Peyer's patch (tissue), 4 donors: Measurements from ENCODE around the gene BAAT. TPM values are rescaled to one million over a fixed set of nuclear protein-coding genes. Genes with fewer than 3 reads are reported as not detected.

Experiments used
- DNase-seq, 3 donors: peaks; one replicate each; pipeline ENCODE4 v3.0.0-alpha.2; 2017 to 2019
- H3K27ac ChIP-seq, 4 donors: fragments of 200-600 bp; sonication (generic); one replicate each; pipeline ENCODE4 v1.5.1; 2016 to 2019
- H3K27me3 ChIP-seq, 2 donors: fragments of 200-600 bp; sonication (generic); one replicate each; pipeline ENCODE4 v1.5.1; 2019
- H3K36me3 ChIP-seq, 3 donors: fragments of 200-600 bp; sonication (generic); one replicate each; pipeline ENCODE4 v1.5.1; 2016 to 2019
- H3K4me1 ChIP-seq, 4 donors: fragments of 200-600 bp; sonication (generic); one replicate each; pipeline ENCODE4 v1.5.1; 2016 to 2019
- H3K4me3 ChIP-seq, 4 donors: fragments of 200-600 bp; sonication (generic); 1 replicate in 3 of 4; 2 replicates in 1 of 4; pipeline ENCODE4 v1.5.1; 2016 to 2019; ENCODE audit warnings: mild to moderate bottlenecking in 1 of 4
- H3K9me3 ChIP-seq, 4 donors: fragments of 200-600 bp; sonication (generic); one replicate each; pipeline ENCODE4 v1.5.1; 2016 to 2019; ENCODE audit warnings: mild to moderate bottlenecking in 1 of 4
- POLR2A ChIP-seq, 2 donors: fragments of 450-650 bp; IDR thresholded peaks; one replicate each; pipeline ENCODE4 v1.5.1; 2017; ENCODE audit warnings: antibody characterized with exemption in 2 of 2, mild to moderate bottlenecking in 2 of 2, moderate library complexity in 2 of 2
- total RNA-seq, 4 donors: library from RNA; depleted of rRNA; stranded (reverse); fragments of >200 nt; gene quantifications; one replicate each; pipeline ENCODE4 v1.1.0, GENCODE V29; 2016
- TF ChIP-seq, protein P1 (sequence below), 6 experiments: fragments of 450-650 bp in 4 of 6; fragments of 200-600 bp in 2 of 6; sonication (generic) in 1 of 6; IDR thresholded peaks; one replicate each; pipeline ENCODE4 v1.5.1; 2017 to 2019; ENCODE audit warnings: antibody characterized with exemption in 6 of 6, mild to moderate bottlenecking in 3 of 6, moderate library complexity in 1 of 6

BAAT gene
- total RNA-seq, 4 donors from 2014 or later = 1.2 TPM; not detected in 3

DNA sequence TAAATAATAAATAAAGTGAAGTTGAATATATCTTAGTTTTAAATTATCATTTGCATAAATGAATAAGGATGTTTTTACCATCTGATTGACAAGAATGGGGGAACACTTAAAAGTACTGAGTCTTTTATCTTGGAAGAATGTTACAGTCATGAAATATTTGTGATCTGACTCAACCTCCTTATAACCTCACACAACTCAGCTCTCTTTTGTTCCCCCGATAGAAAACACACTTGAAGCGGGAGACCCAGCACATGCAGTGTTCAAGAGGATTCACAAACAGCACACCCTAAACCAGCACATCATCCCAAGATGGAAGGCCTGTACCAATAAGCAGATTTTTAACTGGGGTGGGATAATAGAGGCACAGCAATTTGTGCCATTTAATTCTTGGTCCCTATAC lies 15.5 kb downstream of the BAAT start:
- TF ChIP-seq, protein P1, sequence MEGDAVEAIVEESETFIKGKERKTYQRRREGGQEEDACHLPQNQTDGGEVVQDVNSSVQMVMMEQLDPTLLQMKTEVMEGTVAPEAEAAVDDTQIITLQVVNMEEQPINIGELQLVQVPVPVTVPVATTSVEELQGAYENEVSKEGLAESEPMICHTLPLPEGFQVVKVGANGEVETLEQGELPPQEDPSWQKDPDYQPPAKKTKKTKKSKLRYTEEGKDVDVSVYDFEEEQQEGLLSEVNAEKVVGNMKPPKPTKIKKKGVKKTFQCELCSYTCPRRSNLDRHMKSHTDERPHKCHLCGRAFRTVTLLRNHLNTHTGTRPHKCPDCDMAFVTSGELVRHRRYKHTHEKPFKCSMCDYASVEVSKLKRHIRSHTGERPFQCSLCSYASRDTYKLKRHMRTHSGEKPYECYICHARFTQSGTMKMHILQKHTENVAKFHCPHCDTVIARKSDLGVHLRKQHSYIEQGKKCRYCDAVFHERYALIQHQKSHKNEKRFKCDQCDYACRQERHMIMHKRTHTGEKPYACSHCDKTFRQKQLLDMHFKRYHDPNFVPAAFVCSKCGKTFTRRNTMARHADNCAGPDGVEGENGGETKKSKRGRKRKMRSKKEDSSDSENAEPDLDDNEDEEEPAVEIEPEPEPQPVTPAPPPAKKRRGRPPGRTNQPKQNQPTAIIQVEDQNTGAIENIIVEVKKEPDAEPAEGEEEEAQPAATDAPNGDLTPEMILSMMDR (IDR thresholded peaks at IDR 0.05) = no peak
- no peak for TF ChIP-seq POLR2A (IDR thresholded peaks at IDR 0.05)
- H3K9me3 ChIP-seq = no peaks in the 10 kb centered on the region
- no peaks in the 10 kb centered on the region for H3K4me1 ChIP-seq
- DNase-seq = no peak
- no peak overlapping the region for H3K27ac ChIP-seq
- H3K27me3 ChIP-seq = no peaks in the 10 kb centered on the region
- H3K36me3 ChIP-seq = no peaks in the 10 kb centered on the region
- no peak overlapping the region for H3K4me3 ChIP-seq

DNA sequence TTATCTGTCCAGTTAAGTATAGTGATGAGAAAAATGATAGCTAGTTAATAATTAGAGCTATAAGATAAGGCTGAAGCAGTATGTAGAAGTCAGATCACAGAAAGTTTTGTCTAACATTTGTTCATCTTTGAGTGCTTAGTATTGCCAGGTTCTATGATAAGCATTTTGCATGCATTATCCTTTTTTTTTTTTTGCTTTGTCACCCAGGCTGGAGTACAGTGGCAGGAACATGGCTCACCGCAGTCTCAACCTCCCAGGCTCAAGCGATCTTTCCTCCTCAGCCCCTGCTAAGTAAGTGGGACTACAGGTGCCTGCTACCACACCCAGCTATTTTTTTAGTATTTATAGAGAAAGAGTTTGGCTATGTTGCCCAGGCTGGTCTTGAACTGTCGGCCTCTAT lies 17.5 kb downstream of the BAAT start:
- H3K4me1 ChIP-seq = no peaks in the 10 kb centered on the region
- H3K9me3 ChIP-seq = no peaks in the 10 kb centered on the region
- DNase-seq = no peak
- TF ChIP-seq POLR2A (IDR thresholded peaks at IDR 0.05) = no peak
- TF ChIP-seq, protein P1 (IDR thresholded peaks at IDR 0.05) = no peak
- no peak overlapping the region for H3K27ac ChIP-seq
- no peaks in the 10 kb centered on the region for H3K36me3 ChIP-seq
- H3K4me3 ChIP-seq = no peak overlapping the region
- no peaks in the 10 kb centered on the region for H3K27me3 ChIP-seq

DNA sequence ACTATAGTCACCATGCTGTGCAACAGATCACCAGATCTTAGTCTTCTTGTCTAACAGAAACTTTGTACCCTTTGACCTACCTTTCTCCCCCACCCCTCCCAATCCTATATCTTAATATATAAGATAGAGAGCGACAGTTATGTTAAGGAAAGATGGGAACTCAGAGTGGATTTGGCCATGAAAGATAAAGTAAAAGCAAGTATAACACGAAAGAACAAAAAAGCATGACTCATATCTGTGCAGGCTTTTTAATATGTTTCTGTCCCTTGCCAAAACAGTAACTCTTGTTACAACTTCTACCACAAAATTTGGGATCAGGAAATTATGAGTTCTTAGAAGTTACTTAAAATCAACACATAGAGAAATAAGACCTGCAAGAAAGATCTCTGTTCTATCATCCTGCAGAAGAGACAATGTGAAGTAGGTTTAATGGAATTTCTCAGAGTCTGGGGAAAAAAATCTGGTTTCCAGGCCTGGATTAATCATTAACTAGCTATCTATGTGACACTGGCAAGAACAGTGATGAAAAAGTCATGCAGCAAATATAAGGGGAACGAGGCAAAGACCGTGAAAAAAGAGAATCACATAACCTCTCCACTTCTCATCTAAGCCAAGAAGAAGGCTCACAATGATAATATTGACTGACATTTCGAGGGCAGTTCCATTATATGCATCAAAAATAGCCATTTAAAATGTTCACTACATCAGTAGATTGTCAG lies 18.6 kb downstream of the BAAT start:
- no peak overlapping the region for H3K4me3 ChIP-seq
- H3K27ac ChIP-seq = no peak overlapping the region
- H3K27me3 ChIP-seq = no peaks in the 10 kb centered on the region
- DNase-seq = no peak
- H3K4me1 ChIP-seq = no peaks in the 10 kb centered on the region
- TF ChIP-seq, protein P1 (IDR thresholded peaks at IDR 0.05) = no peak
- TF ChIP-seq POLR2A (IDR thresholded peaks at IDR 0.05) = no peak
- H3K36me3 ChIP-seq = no peaks in the 10 kb centered on the region
- H3K9me3 ChIP-seq = no peaks in the 10 kb centered on the region

DNA sequence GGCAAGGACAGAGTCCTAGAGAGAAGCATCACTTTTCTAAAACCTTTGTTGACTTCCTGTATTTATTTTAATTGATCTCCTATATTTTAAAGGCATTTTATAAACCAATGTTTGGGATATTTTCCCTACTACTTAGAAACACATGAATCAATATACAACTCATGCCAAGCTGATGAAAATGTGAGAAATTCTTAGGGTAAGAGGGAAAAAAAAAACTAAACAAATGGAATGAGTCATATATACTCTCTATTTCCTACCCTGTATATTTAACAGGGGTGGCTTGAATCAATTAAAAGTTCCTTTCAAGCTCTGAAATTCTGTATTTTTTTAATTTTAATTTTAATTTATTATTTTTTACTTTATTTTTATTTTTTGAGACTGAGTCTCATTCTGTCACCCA lies 19.6 kb downstream of the BAAT start:
- no peak overlapping the region for H3K4me3 ChIP-seq
- H3K27me3 ChIP-seq = no peaks in the 10 kb centered on the region
- TF ChIP-seq POLR2A (IDR thresholded peaks at IDR 0.05) = no peak
- TF ChIP-seq, protein P1 (IDR thresholded peaks at IDR 0.05) = no peak
- H3K4me1 ChIP-seq = no peaks in the 10 kb centered on the region
- no peak overlapping the region for H3K27ac ChIP-seq
- H3K36me3 ChIP-seq = no peaks in the 10 kb centered on the region
- no peak for DNase-seq
- no peaks in the 10 kb centered on the region for H3K9me3 ChIP-seq

DNA sequence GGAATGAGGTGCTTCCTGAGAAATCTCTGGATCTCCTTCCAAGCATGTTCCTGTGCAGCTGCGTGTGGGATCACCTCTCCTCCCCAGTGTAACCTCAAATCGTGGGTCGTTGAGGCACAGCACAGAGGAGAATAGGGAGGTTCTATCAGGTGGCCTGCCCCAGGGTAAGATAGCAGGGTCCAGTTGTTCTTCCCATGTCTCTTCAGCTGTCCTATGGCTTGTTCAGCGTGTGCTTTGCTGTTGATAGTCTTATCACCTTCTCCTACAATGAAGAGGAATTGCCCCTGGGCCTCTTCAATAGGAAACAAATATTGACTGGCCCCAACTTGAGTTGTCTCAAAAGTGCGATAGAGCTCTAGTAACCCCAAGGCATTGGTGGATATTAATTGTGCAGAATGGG lies 22.4 kb downstream of the BAAT start:
- Histone ChIP-seq H3K36me3 (no peaks in the 10 kb centered on the region), H3K9me3 (no peaks in the 10 kb centered on the region), H3K4me3 (no peak overlapping the region), H3K27me3 (no peaks in the 10 kb centered on the region), H3K27ac (no peak overlapping the region), H3K4me1 (no peaks in the 10 kb centered on the region)
- no peak for DNase-seq
- no peak for TF ChIP-seq POLR2A (IDR thresholded peaks at IDR 0.05)
- TF ChIP-seq, protein P1 (IDR thresholded peaks at IDR 0.05) = no peak
